Measurements from ENCODE around the gene TMC1. TPM values are rescaled to one million over a fixed set of nuclear protein-coding genes. Genes with fewer than 3 reads are reported as not detected.

TMC1 gene
- total and polyA plus RNA-seq, 2 of the 13 experiments (the other 11 are each of a cell fraction or from before 2014, with no cell fraction given) = 0.02 to 0.03 TPM

GRCh38 chr9:72557549-72557948 is 36.1 kb downstream of the TMC1 start (continued):
- no peak for TF ChIP-seq EEA1 (CRISPR knock-in tag; IDR thresholded peaks at IDR 0.05; ENCODE audit: borderline replicate concordance)
- TF ChIP-seq, protein P1, sequence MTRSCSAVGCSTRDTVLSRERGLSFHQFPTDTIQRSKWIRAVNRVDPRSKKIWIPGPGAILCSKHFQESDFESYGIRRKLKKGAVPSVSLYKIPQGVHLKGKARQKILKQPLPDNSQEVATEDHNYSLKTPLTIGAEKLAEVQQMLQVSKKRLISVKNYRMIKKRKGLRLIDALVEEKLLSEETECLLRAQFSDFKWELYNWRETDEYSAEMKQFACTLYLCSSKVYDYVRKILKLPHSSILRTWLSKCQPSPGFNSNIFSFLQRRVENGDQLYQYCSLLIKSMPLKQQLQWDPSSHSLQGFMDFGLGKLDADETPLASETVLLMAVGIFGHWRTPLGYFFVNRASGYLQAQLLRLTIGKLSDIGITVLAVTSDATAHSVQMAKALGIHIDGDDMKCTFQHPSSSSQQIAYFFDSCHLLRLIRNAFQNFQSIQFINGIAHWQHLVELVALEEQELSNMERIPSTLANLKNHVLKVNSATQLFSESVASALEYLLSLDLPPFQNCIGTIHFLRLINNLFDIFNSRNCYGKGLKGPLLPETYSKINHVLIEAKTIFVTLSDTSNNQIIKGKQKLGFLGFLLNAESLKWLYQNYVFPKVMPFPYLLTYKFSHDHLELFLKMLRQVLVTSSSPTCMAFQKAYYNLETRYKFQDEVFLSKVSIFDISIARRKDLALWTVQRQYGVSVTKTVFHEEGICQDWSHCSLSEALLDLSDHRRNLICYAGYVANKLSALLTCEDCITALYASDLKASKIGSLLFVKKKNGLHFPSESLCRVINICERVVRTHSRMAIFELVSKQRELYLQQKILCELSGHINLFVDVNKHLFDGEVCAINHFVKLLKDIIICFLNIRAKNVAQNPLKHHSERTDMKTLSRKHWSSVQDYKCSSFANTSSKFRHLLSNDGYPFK (CRISPR knock-in tag; IDR thresholded peaks at IDR 0.05; ENCODE audit: borderline replicate concordance) = no peak
- peak; percentile 39; the same call in 1 of the 2 replicates for TF ChIP-seq FOXK1 (CRISPR knock-in tag; IDR thresholded peaks at IDR 0.05; ENCODE audit: borderline replicate concordance, low read depth)
- TF ChIP-seq ZNF10 (CRISPR knock-in tag; IDR thresholded peaks at IDR 0.05; ENCODE audit: borderline replicate concordance, low read depth) = no peak
- peak in 1 of 2 experiments; percentile 26; a peak in 1 of 4 replicates for TF ChIP-seq MAFK (conservative IDR thresholded peaks at IDR 0.05 in 1 of 2, IDR thresholded peaks at IDR 0.05 in 1 of 2; ENCODE audit: low read length in 2 of 2)
- TF ChIP-seq POLR2A (IDR thresholded peaks at IDR 0.05; ENCODE audit: insufficient read depth in 1 of 2, low read depth in 2 of 2, low read length in 2 of 2) = no peak
- TF ChIP-seq CTCF (CRISPR knock-in tag; IDR thresholded peaks at IDR 0.05) = no peak
- TF ChIP-seq BORCS8-MEF2B (CRISPR knock-in tag; IDR thresholded peaks at IDR 0.05) = no peak
- no peak for TF ChIP-seq ZNF441 (CRISPR knock-in tag; IDR thresholded peaks at IDR 0.05; ENCODE audit: borderline replicate concordance)
- TF ChIP-seq ZNF530 (CRISPR knock-in tag; IDR thresholded peaks at IDR 0.05; ENCODE audit: low read depth) = no peak
- no peak for TF ChIP-seq SSRP1 (CRISPR knock-in tag; IDR thresholded peaks at IDR 0.05)
- TF ChIP-seq CEBPG (CRISPR knock-in tag; IDR thresholded peaks at IDR 0.05) = peak; percentile 64
- no peak for TF ChIP-seq POLR2AphosphoS2 (IDR thresholded peaks at IDR 0.05; ENCODE audit: low read depth, low read length)
- no peak for TF ChIP-seq TSC22D2 (CRISPR knock-in tag; IDR thresholded peaks at IDR 0.05; ENCODE audit: borderline replicate concordance)
- TF ChIP-seq IKZF5 (CRISPR knock-in tag; IDR thresholded peaks at IDR 0.05) = no peak
- TF ChIP-seq PRDM4 (CRISPR knock-in tag; IDR thresholded peaks at IDR 0.05; ENCODE audit: borderline replicate concordance) = no peak
- TF ChIP-seq, protein P2, sequence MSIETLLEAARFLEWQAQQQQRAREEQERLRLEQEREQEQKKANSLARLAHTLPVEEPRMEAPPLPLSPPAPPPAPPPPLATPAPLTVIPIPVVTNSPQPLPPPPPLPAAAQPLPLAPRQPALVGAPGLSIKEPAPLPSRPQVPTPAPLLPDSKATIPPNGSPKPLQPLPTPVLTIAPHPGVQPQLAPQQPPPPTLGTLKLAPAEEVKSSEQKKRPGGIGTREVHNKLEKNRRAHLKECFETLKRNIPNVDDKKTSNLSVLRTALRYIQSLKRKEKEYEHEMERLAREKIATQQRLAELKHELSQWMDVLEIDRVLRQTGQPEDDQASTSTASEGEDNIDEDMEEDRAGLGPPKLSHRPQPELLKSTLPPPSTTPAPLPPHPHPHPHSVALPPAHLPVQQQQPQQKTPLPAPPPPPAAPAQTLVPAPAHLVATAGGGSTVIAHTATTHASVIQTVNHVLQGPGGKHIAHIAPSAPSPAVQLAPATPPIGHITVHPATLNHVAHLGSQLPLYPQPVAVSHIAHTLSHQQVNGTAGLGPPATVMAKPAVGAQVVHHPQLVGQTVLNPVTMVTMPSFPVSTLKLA (IDR thresholded peaks at IDR 0.05) = no peak
- no peak for TF ChIP-seq RNF2 (conservative IDR thresholded peaks at IDR 0.05; ENCODE audit: low read depth)
- no peak for TF ChIP-seq ZNF569 (CRISPR knock-in tag; IDR thresholded peaks at IDR 0.05; ENCODE audit: borderline replicate concordance)

Data from HepG2 (cell line).